Activated naive CD8-positive, alpha-beta T cell treated with anti-CD3 and anti-CD28 coated beads, Interleukin-2, amount 50 U/mL, for 16 hours (primary cell): ENCODE results near the gene SFMBT1.
"Not testable (repeated sequence)": the region's sequence is repeated elsewhere in the genome, so short reads cannot be mapped to it uniquely, and the experiment has no call there.

Experiments
- DNase-seq: peaks from one replicate; pipeline ENCODE4 v3.0.0-alpha.2; 2020; ENCODE audit warnings: low read depth, low spot score

The SFMBT1 gene

DNA sequence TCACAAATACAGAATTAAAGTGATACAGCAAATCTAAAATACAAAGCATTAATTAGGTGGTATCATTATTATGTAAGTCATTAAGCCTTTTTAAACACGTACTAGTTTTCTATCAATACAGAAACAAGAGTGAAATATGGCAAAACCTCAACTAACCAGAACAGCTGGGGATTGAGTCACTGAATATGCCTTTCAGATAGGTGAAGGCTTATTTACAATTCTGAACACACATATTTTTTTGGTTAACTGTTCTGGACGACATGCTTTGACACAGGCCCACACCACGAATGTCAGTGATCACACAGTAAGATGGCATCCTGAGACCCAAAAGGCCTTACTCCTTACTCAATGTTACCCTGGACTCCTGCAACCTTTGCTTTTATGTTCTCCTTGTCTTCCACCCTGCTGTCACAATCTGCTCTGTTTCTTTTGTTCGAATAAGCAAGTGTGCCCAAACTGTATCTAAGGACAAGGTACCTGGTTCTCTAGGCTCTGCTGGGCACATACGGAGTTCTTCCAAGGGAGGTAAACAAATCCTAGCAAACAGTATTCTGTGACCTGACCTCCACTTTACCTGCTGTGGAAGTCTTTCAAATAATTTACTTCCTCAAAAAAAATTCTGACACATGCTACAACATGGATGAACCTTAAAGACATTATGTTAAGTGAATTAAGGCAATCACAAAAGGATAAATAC lies 7.0 kb downstream of the SFMBT1 start:
- no peak for DNase-seq

DNA sequence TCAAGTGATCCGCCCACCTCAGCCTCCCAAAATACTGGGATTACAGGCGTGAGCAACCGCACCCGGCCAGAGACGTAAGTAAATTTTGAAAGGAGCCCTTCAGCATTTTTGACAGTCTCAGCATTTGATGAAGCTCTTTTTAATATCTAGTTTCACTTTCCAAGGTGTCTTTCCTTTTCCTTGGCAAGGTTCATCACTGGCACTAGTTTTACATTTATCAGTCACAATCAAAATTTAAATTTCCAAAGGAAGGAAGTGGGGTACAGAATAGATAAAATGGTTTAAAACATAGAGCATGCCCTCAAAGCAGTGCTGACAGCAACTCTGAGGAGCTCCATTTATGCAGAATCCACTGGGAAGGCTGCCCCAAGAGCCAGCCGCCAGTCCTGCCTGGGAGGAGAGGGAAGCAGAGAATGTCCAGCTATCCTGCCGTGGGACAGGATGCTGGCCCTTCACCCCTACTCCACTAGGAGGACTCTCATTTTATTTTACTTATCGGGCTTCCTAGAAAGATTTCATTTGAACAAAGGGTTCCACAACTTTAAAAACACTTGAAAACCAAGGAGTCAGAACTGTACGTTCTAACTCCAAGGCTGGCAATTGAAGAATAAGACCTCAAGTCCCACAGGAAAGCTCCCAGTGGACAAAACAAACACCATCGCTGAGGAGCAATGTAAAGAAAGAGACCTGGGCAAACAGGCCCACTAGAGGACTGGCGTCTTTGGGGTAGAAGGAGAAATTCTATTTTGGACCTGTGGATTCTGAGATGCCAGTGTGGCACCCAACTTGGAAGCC lies 9.9 kb downstream of the SFMBT1 start:
- no peak for DNase-seq

DNA sequence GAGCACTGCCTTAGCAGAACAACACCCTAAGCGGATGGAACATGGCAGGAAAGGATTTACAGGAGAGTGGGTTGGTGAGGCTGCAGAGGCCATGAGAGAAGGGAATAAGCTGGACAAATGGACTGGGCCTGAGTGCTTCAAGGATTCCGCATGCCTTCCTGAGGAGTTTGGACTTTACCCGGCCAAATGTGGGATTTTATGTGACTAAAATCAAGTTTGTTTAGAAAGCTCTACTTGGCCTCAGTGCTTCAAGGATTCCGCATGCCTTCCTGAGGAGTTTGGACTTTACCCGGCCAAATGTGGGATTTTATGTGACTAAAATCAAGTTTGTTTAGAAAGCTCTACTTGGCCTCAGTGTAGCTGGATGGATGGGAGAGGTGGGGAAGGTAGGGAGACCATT lies 10.9 kb downstream of the SFMBT1 start:
- DNase-seq, result not testable (repeated sequence)

DNA sequence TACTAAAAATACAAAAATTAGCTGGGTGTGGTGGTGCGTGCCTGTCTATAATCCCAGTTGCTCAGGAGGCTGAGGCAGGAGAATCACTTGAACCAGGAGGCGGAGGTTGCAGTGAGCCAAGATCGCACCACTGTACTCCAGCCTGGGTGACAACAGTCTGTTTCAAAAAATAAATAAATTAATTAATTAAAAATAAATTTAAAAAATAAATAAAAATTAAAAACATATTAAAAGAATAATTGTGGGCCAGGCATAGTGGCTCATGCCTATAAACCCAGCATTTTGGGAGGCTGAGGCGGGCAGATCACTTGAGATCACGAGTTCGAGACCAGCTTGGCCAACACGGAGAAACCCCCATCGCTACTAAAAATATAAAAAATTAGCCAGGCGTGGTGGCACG lies 11.5 kb downstream of the SFMBT1 start:
- not testable (repeated sequence) for DNase-seq

DNA sequence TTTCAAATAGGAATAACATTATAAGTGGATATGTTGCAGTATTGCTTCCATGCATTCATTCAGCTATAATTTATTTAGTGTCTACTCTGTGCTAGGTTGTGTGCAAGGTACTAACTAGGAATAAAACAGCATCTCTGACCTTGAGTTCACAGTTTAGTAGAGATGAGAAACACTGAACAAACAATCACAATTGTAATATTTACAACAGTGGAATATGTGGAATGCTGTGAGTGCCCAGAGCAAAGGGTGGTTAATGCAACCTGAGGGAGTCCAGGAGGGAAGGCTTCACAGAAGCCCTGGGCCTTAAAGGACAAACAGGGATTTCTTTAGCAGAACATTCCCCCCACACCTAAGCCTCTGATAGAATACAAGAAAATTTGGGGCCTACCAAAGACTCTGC lies 13.3 kb downstream of the SFMBT1 start:
- no peak for DNase-seq

DNA sequence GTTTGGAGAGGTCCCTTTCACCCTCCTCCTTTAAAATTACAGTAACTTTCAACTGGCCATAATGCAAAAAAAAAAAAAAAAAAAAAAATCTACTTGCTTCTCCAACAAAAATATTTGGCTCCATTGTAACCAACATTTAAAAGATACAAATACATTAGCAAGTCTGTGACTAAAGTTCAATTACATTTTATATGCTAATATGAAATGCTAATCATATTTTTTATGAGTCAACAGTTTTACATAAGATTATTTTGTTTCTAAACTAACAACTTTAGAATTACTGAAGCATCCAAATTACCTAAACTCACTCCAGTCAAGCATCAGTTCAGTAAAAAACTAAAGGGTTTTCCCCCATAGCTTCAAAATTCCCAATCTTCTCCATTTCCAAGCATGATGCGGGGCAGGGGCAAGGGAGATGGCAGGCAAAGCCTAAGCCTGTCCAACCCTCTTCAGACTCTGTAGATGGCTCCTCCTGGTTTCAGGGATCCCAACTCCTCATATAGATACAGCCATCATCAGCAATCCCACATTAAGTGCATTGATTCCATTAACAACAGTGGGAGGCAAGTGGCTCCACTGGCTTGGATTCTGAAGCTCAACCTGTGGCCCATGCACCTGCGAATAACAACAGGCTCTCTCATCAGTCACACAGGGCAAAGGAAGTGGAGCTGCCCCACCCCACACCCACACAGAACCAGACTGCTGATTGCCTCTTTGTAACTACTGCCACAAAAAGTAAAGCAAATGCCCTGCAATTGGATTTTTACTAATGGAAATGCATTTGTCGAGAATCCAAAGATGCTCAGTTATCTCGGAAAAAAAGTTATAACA lies 15.0 kb downstream of the SFMBT1 start:
- peak; percentile 7 for DNase-seq

DNA sequence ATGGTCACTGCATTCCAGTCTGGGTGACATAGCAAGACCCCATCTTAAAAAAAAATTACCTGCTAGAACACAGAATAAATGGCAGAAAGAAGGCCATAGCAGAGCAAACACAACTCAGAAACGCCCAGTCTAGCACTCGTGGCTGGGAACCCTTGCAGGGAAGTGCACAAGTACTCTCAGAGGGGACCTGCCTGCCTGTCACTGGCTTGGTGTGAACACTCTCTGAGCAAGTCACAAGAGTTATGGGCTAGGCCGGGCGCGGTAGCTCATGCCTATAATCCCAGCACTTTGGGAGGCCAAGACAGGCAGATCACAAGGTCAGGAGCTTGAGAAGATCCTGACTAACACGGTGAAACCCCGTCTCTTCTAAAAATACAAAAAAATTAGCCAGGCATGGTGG lies 17.2 kb downstream of the SFMBT1 start:
- DNase-seq, result no peak

DNA sequence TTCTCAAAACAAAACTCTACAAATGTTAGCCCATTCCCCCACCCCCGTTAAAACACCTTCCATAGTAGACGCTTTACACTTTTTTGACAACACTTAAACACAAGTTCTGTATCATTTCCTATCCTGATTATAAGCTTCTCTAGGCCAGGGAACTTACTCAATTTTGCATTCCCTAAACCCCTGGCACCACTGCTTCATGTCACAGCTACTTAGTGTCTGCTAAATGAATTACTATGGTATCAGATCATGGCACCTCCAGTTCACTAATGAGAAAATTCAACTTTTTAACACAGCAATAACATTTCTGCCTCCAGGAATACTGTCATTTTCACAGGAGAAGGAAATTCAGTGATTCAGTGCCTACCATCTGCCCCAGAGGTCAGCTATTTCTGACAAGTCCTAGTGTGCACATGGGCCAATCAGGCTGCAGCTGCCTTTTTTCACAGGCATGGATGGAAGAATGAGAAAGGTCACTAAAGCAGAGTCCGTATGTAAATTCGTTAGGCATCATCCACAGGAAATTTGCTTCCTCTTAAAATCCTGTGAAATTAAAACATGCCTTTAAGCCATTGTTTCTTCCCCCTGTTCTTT lies 18.5 kb downstream of the SFMBT1 start:
- DNase-seq, result no peak

DNA sequence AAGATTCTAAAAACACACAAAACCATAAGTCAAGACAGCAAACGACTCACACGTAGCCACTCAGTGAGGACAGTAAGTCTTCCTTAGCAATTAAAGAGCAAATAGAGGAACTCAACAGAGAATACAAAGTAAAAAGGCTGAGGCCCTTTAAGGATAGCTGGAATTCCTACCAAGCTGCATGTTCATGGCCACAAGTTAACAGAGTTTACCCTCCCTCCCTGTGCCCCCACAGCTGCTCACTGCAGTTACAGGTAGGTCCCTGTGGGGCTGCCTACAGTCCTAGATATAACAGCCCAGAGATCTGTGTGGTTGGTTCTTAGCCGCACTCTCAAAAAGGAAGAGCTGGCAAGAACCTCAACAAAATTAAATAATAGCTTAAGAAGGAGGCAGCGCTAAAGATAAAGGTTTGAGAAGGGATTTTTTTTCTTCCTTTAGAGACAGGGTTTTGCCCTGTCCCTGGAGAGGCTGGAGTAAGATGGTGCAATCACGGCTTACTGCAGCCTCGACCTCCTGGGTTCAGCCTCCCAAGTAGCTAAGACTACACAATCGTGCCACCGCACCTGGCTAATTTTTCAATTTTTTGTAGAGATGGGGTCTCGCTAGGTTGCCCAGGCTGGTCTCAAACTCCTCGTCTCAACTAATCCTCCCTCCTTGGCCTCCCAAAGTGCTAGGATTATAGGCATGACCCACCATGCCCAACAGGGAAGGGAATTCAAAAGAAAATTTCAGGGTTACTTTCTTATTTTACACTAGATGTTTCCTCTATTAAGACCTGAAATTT lies 19.3 kb downstream of the SFMBT1 start:
- DNase-seq, result no peak

- DNase-seq, result no peak
These were observed 21.6 kb downstream of the SFMBT1 start for GRCh38 chr3:53024315-53024714.

GRCh38 chr3:53023072-53023823 lies 22.6 kb downstream of the SFMBT1 start:
- no peak for DNase-seq

- no peak for DNase-seq
These were observed 23.2 kb downstream of the SFMBT1 start for GRCh38 chr3:53022647-53023046.

- DNase-seq, result no peak
These were observed 29.6 kb downstream of the SFMBT1 start for GRCh38 chr3:53016236-53016635.

DNA sequence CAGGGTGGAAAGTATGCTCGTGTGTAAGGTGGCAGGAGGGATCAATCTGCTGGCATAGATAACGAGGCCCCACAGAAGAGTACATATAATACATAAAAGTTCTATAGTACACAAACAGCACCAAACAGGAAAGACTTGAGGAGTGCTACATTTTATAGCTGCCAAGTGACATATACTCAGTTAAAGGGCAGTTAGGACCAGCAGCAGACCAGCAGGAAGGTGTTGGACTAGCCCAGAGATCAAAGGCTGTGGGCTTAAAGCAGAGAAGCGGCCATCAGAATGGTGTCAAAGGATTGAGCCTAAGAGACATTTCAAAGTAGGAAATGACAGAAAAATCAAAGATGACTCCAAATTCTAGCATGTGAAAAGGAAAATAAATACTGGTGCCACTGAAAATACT lies 34.5 kb downstream of the SFMBT1 start:
- DNase-seq, result no peak

DNA sequence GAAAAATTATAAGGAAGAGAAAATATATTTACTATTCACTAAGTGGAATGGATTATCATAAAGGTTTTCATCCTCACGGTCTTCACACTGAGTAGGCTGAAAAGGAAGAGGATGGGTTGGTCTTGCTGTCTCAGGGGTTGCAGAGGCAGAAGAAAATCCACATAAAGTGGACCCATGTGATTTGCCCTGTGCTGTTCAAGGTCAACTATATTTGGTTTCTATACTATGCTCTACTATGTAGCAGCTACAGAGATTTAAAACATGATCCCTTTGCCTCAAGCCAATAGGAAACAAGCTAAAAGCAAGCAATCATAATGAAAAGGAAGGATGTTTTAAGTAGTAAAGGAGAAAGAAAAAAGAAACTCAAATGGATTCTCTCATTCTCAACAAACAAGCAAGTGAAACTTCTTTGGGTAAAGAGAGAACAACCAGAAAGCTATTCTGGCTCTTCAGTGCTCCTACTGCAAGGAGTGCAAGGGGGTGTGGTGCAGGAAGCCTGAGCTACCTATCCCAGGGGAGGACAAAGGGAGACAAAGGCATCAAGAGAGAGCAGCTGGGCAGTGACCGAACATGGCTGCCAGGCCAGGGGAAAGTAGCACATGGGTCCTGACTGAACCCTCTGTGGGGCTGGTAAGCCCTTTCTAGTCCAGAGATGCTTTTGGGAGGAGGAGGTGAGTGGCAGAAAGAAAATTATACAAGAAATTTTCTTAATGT lies 35.9 kb downstream of the SFMBT1 start:
- DNase-seq, result no peak

GRCh38 chr3:53008932-53009331 lies 36.9 kb downstream of the SFMBT1 start:
- DNase-seq, result no peak

DNA sequence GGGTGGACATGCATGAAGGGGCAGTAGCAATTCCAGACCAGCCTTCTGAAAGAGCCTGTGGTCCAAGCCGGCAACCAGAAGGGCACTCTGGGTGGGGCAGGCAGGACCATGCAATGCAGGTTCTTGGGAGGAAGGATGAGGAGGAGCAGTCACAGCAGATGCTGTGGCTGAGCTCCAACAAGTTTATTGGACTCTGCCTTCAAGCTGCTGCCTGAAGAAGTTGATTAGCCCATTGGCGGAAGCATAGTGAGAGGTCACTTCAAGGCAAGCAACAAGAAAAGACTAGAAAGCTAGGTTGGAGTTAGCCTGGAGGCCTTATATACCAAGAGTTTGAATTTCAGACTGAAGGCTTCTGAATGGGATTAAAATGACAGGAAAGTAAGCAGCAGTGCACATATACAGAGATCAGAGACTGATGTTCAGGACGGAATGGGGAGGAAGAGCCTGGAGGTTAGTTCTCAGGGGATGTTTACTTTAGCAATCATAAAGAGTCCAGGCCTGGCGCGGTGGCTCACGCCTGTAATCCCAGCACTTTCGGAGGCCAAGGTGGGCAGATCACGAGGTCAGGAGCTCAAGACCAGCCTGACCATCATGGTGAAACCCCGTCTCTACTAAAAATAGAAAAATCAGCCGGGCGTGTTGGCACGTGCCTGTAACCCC lies 39.9 kb downstream of the SFMBT1 start:
- no peak for DNase-seq

- no peak for DNase-seq
These were observed 40.5 kb downstream of the SFMBT1 start for GRCh38 chr3:53005338-53005737.

DNA sequence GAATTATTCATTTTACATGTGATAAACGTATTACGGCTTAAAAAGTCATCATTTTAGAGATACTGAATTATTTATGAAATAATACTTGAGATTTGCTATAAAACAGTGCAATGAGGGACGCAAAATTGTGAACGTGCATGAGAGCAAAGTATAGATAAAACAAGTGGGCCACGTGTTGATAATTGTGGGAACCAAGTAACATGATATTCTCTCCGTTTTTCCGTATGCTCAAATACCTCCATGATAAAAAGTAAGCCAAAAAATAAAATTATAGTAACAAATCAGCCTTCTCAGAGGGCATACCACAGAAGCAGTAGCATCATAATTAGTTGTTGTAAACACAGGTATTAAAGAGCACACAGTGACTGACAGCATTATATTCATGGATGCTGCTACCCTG lies 42.6 kb downstream of the SFMBT1 start:
- no peak for DNase-seq
